HL-60 (cell line): Measurements from ENCODE around the gene ZNF77.
"Not testable (repeated sequence)": the region's sequence is repeated elsewhere in the genome, so short reads cannot be mapped to it uniquely, and the experiment has no call there.

Source experiments
- DNase-seq, 2 experiments: peaks; one replicate each; pipeline ENCODE4 v3.0.0-alpha.2; 2010 to 2020; ENCODE audit warnings: low read depth in 1 of 2, low spot score in 1 of 2
- H3K27ac ChIP-seq: fragments of 250-450 bp; sonication (Bioruptor Pico); replicated peaks from 2 replicates; pipeline ENCODE4 v1.5.1; 2020; ENCODE audit warnings: mild to moderate bottlenecking, moderate library complexity
- H3K27me3 ChIP-seq: fragments of 250-450 bp; sonication (Bioruptor Pico); 2 replicates; pipeline ENCODE4 v1.5.1; 2021; ENCODE audit warnings: mild to moderate bottlenecking, moderate library complexity; ENCODE audit not compliant: insufficient read depth, poor library complexity, severe bottlenecking
- H3K4me3 ChIP-seq: replicated peaks from 2 replicates; pipeline ENCODE4 v1.5.1; 2011; ENCODE audit warnings: mild to moderate bottlenecking, control low read depth, low read length; ENCODE audit not compliant: insufficient read depth
- CTCF ChIP-seq: IDR thresholded peaks from one replicate; pipeline ENCODE4 v1.5.1; 2011; ENCODE audit warnings: low read length, control low read depth, inconsistent platforms; ENCODE audit not compliant: insufficient read depth
- GABPA ChIP-seq: IDR thresholded peaks from 2 replicates; pipeline ENCODE4 v1.6.1; 2012; ENCODE audit warnings: low read depth
- POLR2AphosphoS5 ChIP-seq: IDR thresholded peaks from 2 replicates; pipeline ENCODE4 v1.6.1; 2012; ENCODE audit warnings: low read depth
- SPI1 ChIP-seq: IDR thresholded peaks from 2 replicates; pipeline ENCODE4 v1.6.1; 2012; ENCODE audit warnings: low read depth, mild to moderate bottlenecking, borderline replicate concordance
- long read RNA-seq: library from polyadenylated mRNA; unstranded; transcript quantifications from one replicate; pipeline ENCODE4 v2.0.0, GENCODE V29; 2020
- TF ChIP-seq, protein P1 (sequence below): IDR thresholded peaks from 2 replicates; pipeline ENCODE4 v1.6.1; 2012; ENCODE audit warnings: low read depth; ENCODE audit not compliant: insufficient replicate concordance

The ZNF77 gene
- long read RNA-seq, transcript ZNF77-201 (4 exons, 2,002 nt): major isoform, 53 of 61 reads
- long read RNA-seq, partial matches to known transcripts: 1 of 61 reads
- long read RNA-seq, other reads (novel, unspliced or antisense): 7 of 61 reads

DNA sequence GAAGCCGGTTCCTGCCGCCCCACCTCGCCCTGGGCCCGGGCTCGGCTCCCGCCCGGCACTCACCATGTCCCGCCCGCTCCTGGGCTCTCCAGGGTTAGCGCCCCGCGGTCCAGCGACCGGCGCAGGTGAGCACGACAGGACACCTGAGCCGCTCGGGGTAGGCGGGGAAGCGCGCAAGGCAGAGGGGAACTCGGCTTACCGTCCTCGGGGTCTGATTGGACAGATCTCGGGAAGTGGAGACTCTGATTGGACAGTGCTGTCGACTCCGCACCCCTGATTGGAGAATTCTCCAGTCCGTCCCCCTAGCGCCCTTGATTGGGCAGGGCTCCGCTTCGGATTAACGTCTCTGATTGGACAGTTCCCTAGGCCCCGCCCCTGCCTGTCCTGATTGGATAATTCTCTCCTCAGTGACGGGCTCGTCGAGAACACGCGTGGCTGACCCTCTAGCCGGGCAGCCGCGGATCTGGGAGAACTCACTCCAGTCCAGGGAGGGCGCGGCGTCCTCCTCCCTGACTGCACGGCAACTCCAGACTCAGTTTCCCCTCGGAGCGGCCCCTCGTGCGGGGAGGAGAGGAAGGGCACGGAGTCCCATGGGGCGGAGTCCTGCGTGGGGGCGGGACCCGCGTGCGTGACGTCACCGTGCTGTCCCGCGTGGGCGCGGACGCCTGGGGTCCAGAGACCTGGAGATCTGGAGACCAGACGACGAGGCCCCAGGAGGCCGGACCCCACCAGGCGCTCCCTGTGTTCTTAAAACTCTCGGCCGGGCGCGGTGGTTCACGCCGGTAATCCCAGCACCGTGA lies at the start of gene ZNF77:
Gene ZNF77 (minus strand): TSS at position 197 of the 800 bp plus-strand sequence. CDS start 131 bp downstream, at position 66.
- peak within 1 kb of the TSS; percentile 78 for H3K27ac ChIP-seq
- DNase-seq: peak; percentile 97 to 99
- H3K4me3 ChIP-seq: peak within 1 kb of the TSS; percentile 66
- TF ChIP-seq SPI1: peak; percentile 39; the same call in 1 of the 2 replicates
- TF ChIP-seq CTCF: no peak
- peak; percentile 18; the same call in 1 of the 2 replicates for TF ChIP-seq GABPA
- no peaks in the 10 kb centered on the region for H3K27me3 ChIP-seq

DNA sequence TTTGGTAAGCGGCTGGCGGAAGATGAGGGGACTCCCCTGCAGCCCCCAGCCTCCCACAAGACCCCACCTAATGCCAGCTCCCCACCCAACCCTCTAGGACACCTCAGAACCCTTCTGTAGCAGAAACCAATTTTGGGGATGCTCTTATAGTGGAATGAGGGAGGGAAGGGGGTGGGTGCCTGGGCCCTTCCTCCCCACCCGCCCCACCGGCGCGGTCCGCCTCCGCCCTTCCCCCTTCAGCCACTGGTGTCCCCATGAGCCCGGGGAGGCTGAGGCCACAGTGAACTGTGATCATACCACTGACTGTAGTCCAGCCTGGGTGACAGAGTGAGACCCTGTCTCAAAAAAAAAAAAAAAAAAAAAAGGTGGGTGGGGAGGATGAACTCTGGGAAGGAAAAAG lies 48.8 kb upstream of the ZNF77 start:
- DNase-seq: no peak

GRCh38 chr19:2992958-2993357 lies 48.2 kb upstream of the ZNF77 start:
- peaks cover 3% of the 10 kb centered on the region for H3K27me3 ChIP-seq
- no peak overlapping the region for H3K27ac ChIP-seq
- no peak overlapping the region for H3K4me3 ChIP-seq
- no peak for DNase-seq
- TF ChIP-seq CTCF: no peak
- TF ChIP-seq GABPA: no peak
- no peak for TF ChIP-seq SPI1
- no peak for TF ChIP-seq POLR2AphosphoS5
- TF ChIP-seq, protein P1, sequence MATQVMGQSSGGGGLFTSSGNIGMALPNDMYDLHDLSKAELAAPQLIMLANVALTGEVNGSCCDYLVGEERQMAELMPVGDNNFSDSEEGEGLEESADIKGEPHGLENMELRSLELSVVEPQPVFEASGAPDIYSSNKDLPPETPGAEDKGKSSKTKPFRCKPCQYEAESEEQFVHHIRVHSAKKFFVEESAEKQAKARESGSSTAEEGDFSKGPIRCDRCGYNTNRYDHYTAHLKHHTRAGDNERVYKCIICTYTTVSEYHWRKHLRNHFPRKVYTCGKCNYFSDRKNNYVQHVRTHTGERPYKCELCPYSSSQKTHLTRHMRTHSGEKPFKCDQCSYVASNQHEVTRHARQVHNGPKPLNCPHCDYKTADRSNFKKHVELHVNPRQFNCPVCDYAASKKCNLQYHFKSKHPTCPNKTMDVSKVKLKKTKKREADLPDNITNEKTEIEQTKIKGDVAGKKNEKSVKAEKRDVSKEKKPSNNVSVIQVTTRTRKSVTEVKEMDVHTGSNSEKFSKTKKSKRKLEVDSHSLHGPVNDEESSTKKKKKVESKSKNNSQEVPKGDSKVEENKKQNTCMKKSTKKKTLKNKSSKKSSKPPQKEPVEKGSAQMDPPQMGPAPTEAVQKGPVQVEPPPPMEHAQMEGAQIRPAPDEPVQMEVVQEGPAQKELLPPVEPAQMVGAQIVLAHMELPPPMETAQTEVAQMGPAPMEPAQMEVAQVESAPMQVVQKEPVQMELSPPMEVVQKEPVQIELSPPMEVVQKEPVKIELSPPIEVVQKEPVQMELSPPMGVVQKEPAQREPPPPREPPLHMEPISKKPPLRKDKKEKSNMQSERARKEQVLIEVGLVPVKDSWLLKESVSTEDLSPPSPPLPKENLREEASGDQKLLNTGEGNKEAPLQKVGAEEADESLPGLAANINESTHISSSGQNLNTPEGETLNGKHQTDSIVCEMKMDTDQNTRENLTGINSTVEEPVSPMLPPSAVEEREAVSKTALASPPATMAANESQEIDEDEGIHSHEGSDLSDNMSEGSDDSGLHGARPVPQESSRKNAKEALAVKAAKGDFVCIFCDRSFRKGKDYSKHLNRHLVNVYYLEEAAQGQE: no peak

More for the DNA sequence above, 48.8 kb upstream of the ZNF77 start:
- Histone ChIP-seq H3K4me3 (no peak overlapping the region), H3K27ac (no peak overlapping the region), H3K27me3 (peaks cover 3% of the 10 kb centered on the region)
- no peak for TF ChIP-seq GABPA
- no peak for TF ChIP-seq POLR2AphosphoS5
- no peak for TF ChIP-seq SPI1
- no peak for TF ChIP-seq CTCF
- TF ChIP-seq, protein P1: no peak

GRCh38 chr19:2992333-2992732 lies 47.6 kb upstream of the ZNF77 start:
- not testable (repeated sequence) for DNase-seq, H3K27me3 ChIP-seq, H3K27ac ChIP-seq, H3K4me3 ChIP-seq
